Endodermal cell (in vitro differentiated cells): ENCODE data around the gene ADGRG7. TPM values are rescaled to one million over a fixed set of nuclear protein-coding genes. Genes with fewer than 3 reads are reported as not detected.

ENCODE experiments used
- DNase-seq: peaks from one replicate; pipeline ENCODE4 v3.0.0-alpha.2; 2017
- H3K27ac ChIP-seq: 2 replicates; pipeline ENCODE4 v1.5.1; 2013; ENCODE audit warnings: mild to moderate bottlenecking, low read depth, low read length, moderate library complexity
- H3K27me3 ChIP-seq: 2 replicates; pipeline ENCODE4 v1.6.1; 2013; ENCODE audit warnings: mild to moderate bottlenecking, low read length, moderate library complexity; ENCODE audit not compliant: insufficient read depth, control insufficient read depth, poor library complexity, severe bottlenecking
- H3K36me3 ChIP-seq: 2 replicates; pipeline ENCODE4 v1.7.0; 2013; ENCODE audit warnings: mild to moderate bottlenecking, low read length, moderate library complexity; ENCODE audit not compliant: control insufficient read depth, insufficient read depth
- H3K4me1 ChIP-seq: one replicate; pipeline ENCODE4 v1.7.0; 2013; ENCODE audit warnings: low read length; ENCODE audit not compliant: control insufficient read depth, insufficient read depth
- H3K4me3 ChIP-seq: 2 replicates; pipeline ENCODE4 v1.5.1; 2013; ENCODE audit warnings: mild to moderate bottlenecking, low read length, moderate library complexity
- H3K9ac ChIP-seq: 2 replicates; pipeline ENCODE4 v1.6.1; 2013; ENCODE audit warnings: mild to moderate bottlenecking, low read length, moderate library complexity; ENCODE audit not compliant: poor library complexity, severe bottlenecking; ENCODE audit errors: extremely low read depth
- H3K9me3 ChIP-seq: 2 replicates; pipeline ENCODE4 v1.6.1; 2013; ENCODE audit warnings: mild to moderate bottlenecking, low read length, moderate library complexity; ENCODE audit not compliant: control insufficient read depth
- H3K27ac Mint-ChIP-seq: 2 replicates; pipeline ENCODE4 v1.8.0; 2020; ENCODE audit warnings: mixed read lengths
- H3K27me3 Mint-ChIP-seq: 2 replicates; pipeline ENCODE4 v1.8.0; 2021; ENCODE audit warnings: mild to moderate bottlenecking, mixed read lengths; ENCODE audit not compliant: insufficient read depth
- H3K36me3 Mint-ChIP-seq: 2 replicates; pipeline ENCODE4 v1.8.0; 2020; ENCODE audit warnings: low read depth, mixed read lengths
- H3K4me1 Mint-ChIP-seq: 2 replicates; pipeline ENCODE4 v1.8.0; 2020; ENCODE audit warnings: mixed read lengths
- H3K4me3 Mint-ChIP-seq: 2 replicates; pipeline ENCODE4 v1.8.0; 2020; ENCODE audit warnings: mild to moderate bottlenecking, moderate library complexity, mixed read lengths
- H3K9me3 Mint-ChIP-seq: 2 replicates; pipeline ENCODE4 v1.8.0; 2020; ENCODE audit warnings: mild to moderate bottlenecking, mixed read lengths
- WGBS, 2 experiments: methylation state at CpG; one replicate each; pipeline versions ENCODE4 v1.1.5 to v1.1.7; 2013; ENCODE audit warnings: missing lambda C conversion rate in 2 of 2, mixed read lengths in 1 of 2; ENCODE audit not compliant: insufficient coverage in 1 of 2, insufficient read length in 1 of 2; 5-methylcytosine and 5-hydroxymethylcytosine counted together
- total RNA-seq, 2 donors: library from RNA; stranded (reverse); fragmentation: NEBNext Ultra II Directional in 1 of 2; extraction: Animal tissue kit (Norgen Biotek cat#: 25700) in 1 of 2; gene quantifications; 2 replicates in 1 of 2; 3 replicates in 1 of 2; pipeline ENCODE4 v1.2.1, GENCODE V29; 2021
- TF ChIP-seq, protein P1 (sequence below): fragments of 200-600 bp; sonication (generic); conservative IDR thresholded peaks from 2 replicates; pipeline ENCODE4 v1.5.0; 2021; ENCODE audit warnings: antibody characterized with exemption, mild to moderate bottlenecking

Gene ADGRG7
- total RNA-seq, 2 donors from 2014 or later = 0.70 to 2.1 TPM

DNA sequence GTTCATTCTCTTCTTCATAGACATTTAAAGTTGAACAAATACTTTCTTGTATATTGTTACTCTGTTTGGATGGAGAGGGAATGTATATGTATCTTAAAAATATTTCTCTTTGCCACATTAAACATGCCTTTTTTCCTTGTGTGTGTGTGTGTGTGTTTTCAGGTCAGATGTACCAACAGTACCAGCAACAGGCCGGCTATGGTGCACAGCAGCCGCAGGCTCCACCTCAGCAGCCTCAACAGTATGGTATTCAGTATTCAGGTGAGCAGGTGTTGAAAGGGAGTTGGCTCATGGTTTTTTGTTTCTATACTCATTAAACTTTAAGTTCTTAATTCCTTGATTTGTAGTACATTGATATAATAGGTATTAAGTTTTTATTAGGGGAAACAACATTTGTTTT, 135.3 kb downstream of the ADGRG7 start:
- peaks cover 2% of the 10 kb centered on the region for H3K4me1 Mint-ChIP-seq
- Histone ChIP-seq H3K27me3 (no peaks in the 10 kb centered on the region), H3K4me1 (no peaks in the 10 kb centered on the region), H3K9ac (no peak overlapping the region), H3K36me3 (peaks cover 93% of the 10 kb centered on the region), H3K4me3 (no peak overlapping the region), H3K27ac (no peak overlapping the region), H3K9me3 (no peaks in the 10 kb centered on the region)
- TF ChIP-seq, protein P1, sequence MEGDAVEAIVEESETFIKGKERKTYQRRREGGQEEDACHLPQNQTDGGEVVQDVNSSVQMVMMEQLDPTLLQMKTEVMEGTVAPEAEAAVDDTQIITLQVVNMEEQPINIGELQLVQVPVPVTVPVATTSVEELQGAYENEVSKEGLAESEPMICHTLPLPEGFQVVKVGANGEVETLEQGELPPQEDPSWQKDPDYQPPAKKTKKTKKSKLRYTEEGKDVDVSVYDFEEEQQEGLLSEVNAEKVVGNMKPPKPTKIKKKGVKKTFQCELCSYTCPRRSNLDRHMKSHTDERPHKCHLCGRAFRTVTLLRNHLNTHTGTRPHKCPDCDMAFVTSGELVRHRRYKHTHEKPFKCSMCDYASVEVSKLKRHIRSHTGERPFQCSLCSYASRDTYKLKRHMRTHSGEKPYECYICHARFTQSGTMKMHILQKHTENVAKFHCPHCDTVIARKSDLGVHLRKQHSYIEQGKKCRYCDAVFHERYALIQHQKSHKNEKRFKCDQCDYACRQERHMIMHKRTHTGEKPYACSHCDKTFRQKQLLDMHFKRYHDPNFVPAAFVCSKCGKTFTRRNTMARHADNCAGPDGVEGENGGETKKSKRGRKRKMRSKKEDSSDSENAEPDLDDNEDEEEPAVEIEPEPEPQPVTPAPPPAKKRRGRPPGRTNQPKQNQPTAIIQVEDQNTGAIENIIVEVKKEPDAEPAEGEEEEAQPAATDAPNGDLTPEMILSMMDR = no peak
- no peaks in the 10 kb centered on the region for H3K27me3 Mint-ChIP-seq
- H3K4me3 Mint-ChIP-seq = no peak overlapping the region
- peaks cover 60% of the 10 kb centered on the region for H3K36me3 Mint-ChIP-seq
- WGBS, 2 experiments = 94% methylated on average over 2 of the region's 2 CpGs; no CpG with 5 or more reads in 1 of the 2 experiments
- no peaks in the 10 kb centered on the region for H3K9me3 Mint-ChIP-seq
- DNase-seq = no peak
- H3K27ac Mint-ChIP-seq = no peak overlapping the region

Other genes with a start within 250 kb of the ADGRG7 start
- gene TOMM70, start 208.5 kb upstream of the ADGRG7 start, total RNA-seq = 10 to 100 TPM; 36.0 to 43.6 TPM
- gene LNP1, start 208.1 kb upstream of the ADGRG7 start, total RNA-seq = 1 to 10 TPM; 4.3 to 7.9 TPM
- gene TMEM45A, start 117.0 kb upstream of the ADGRG7 start, total RNA-seq = 1 to 10 TPM; 5.8 to 7.8 TPM
- gene TFG, start 99.9 kb downstream of the ADGRG7 start, total RNA-seq = 100 to 1,000 TPM; 102 to 137 TPM